Measurements from ENCODE around the gene SARNP.
A peak's percentile ranks its signal among the peaks of the same experiment; 100 is the strongest.

DNA sequence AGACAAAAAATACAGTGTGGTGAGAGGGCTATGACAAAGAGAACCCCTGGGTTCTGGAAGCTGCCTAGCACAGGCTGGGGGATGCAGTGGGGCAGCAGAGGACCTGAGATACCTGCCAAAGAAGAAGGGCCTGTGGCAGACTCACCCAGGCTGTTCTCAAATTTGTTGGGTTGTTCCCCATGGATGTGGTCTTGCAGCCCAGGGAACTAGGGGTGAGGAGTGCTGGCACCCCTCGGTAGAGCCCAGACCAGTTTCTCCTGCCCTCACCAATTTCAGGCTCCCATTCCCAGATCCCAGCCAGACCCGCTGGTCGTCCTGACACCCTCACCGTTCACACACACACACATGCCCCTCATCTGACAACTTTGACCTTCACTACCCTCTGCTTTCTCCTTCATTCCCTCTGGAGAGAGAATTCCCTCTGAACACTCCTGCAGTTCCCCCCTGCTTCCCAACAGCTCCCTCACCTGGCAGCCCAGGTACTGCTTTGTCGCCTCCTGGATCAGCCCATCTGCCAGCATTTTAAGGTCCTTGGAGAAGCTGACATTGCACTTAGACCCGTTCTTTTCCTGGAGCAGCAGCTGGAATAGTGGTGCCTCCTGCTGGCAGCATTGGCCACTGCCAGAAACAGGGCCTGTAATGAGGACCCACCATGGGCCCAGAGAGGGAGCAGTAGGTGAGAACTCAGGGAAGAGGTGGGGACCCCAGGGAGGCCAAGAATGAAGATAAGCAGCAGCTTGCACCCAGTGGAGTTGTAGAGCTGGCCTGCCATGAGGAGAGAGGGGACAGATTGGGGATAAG lies 80.5 kb downstream of the SARNP start:
- TF ChIP-seq, protein P1, sequence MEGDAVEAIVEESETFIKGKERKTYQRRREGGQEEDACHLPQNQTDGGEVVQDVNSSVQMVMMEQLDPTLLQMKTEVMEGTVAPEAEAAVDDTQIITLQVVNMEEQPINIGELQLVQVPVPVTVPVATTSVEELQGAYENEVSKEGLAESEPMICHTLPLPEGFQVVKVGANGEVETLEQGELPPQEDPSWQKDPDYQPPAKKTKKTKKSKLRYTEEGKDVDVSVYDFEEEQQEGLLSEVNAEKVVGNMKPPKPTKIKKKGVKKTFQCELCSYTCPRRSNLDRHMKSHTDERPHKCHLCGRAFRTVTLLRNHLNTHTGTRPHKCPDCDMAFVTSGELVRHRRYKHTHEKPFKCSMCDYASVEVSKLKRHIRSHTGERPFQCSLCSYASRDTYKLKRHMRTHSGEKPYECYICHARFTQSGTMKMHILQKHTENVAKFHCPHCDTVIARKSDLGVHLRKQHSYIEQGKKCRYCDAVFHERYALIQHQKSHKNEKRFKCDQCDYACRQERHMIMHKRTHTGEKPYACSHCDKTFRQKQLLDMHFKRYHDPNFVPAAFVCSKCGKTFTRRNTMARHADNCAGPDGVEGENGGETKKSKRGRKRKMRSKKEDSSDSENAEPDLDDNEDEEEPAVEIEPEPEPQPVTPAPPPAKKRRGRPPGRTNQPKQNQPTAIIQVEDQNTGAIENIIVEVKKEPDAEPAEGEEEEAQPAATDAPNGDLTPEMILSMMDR (IDR thresholded peaks at IDR 0.05) = peak; percentile 72 to 97 (median 85)
- peak in 2 of 3 donors; percentile 28 to 35 for TF ChIP-seq POLR2AphosphoS5 (IDR thresholded peaks at IDR 0.05)
- no peak for TF ChIP-seq POLR2A (IDR thresholded peaks at IDR 0.05)

Measured in transverse colon (tissue), 4 donors.